GM12878 (cell line): ENCODE results near the gene ATP6V1G2. TPM values are rescaled to one million over a fixed set of nuclear protein-coding genes. Genes with fewer than 3 reads are reported as not detected.
A peak's percentile ranks its signal among the peaks of the same experiment; 100 is the strongest.

Experiments
- ATAC-seq: fragments of 200-7000 bp; cut with Tn5 transposase; 3 replicates; pipeline ENCODE4 v1.9.1; 2020; ENCODE audit warnings: mild to moderate bottlenecking, moderate library complexity
- BruUV-seq: library from RNA; stranded (reverse); fragments of 400-500 nt; replicated peaks from 2 replicates; lab custom pipeline; 2021; lab: Mats Ljungman, UMichigan
- CTCF ChIA-PET: fragments of 300-600 bp; sonication (Branson Sonifier 250); formaldehyde crosslinking; extraction: SDS; loops from one replicate; lab custom pipeline; 2021; ENCODE audit warnings: inconsistent platforms; lab: Yijun Ruan, JAX
- POLR2A ChIA-PET: fragments of 350-600 bp; formaldehyde crosslinking; extraction: SDS; loops from one replicate; lab custom pipeline; 2021; ENCODE audit warnings: inconsistent platforms; lab: Charles Lee
- RAD21 ChIA-PET: fragments of 300-600 bp; sonication (Branson Sonifier 250); formaldehyde crosslinking; loops from one replicate; lab custom pipeline; 2023; ENCODE audit warnings: antibody characterized with exemption; ENCODE audit not compliant: unreplicated experiment; lab: Charles Lee
- SMC1A ChIA-PET: fragments of 300-600 bp; sonication (Branson Sonifier 250); formaldehyde crosslinking; loops from one replicate; lab custom pipeline; 2023; ENCODE audit not compliant: unreplicated experiment, uncharacterized antibody; lab: Charles Lee
- DNase-seq: peaks from one replicate; pipeline ENCODE4 v3.0.0-alpha.2; 2011; ENCODE audit warnings: low read depth, low spot score
- FAIRE-seq: peaks from 3 replicates; lab custom pipeline; 2011; peaks lifted over from hg19 to GRCh38; lab: Jason Lieb, UNC
- H2AFZ ChIP-seq: 2 replicates; pipeline ENCODE4 v1.6.0; 2011; ENCODE audit warnings: low read depth, low read length, control low read depth; ENCODE audit not compliant: control insufficient read depth
- H3K27ac ChIP-seq: 2 replicates; pipeline ENCODE4 v1.5.1; 2011; ENCODE audit warnings: control low read depth; ENCODE audit not compliant: control insufficient read depth, insufficient read depth
- H3K27me3 ChIP-seq, 2 experiments: replicated peaks in 1 of 2; 2 replicates each; pipeline versions ENCODE4 v1.6.0 to v1.6.1; 2011; ENCODE audit warnings: low read length in 1 of 2; ENCODE audit not compliant: control insufficient read depth in 2 of 2, insufficient read depth in 2 of 2
- H3K36me3 ChIP-seq, 2 experiments: 2 replicates each; pipeline ENCODE4 v1.5.1; 2011; ENCODE audit warnings: low read length in 1 of 2; ENCODE audit not compliant: control insufficient read depth in 2 of 2, insufficient read depth in 2 of 2
- H3K4me1 ChIP-seq: 2 replicates; pipeline ENCODE4 v1.6.1; 2011; ENCODE audit warnings: mild to moderate bottlenecking, low read length, moderate library complexity, mixed read lengths; ENCODE audit not compliant: control insufficient read depth, insufficient read depth
- H3K4me2 ChIP-seq: 2 replicates; pipeline ENCODE4 v1.6.0; 2011; ENCODE audit warnings: control low read depth; ENCODE audit not compliant: control insufficient read depth, insufficient read depth
- H3K4me3 ChIP-seq: fragments of 200-600 bp; sonication (generic); 2 replicates; pipeline ENCODE4 v1.5.1; 2016
- H3K79me2 ChIP-seq: 2 replicates; pipeline ENCODE4 v1.6.0; 2011; ENCODE audit warnings: low read length; ENCODE audit not compliant: control insufficient read depth, insufficient read depth
- H3K9ac ChIP-seq: 2 replicates; pipeline ENCODE4 v1.8.0; 2011; ENCODE audit warnings: low read length, control low read depth, mixed read lengths; ENCODE audit not compliant: control insufficient read depth, insufficient read depth
- H3K9me3 ChIP-seq: replicated peaks from 3 replicates; pipeline ENCODE4 v1.5.1; 2011; ENCODE audit warnings: mild to moderate bottlenecking, low read length; ENCODE audit not compliant: control insufficient read depth, insufficient read depth
- H4K20me1 ChIP-seq: 2 replicates; pipeline ENCODE4 v1.6.0; 2011; ENCODE audit not compliant: control insufficient read depth, insufficient read depth
- CHD1 ChIP-seq: IDR thresholded peaks from 2 replicates; pipeline ENCODE4 v1.6.1; 2012; ENCODE audit warnings: low read depth, low read length, improper control_type of control experiment
- KAT2A ChIP-seq: conservative IDR thresholded peaks from 2 replicates; pipeline ENCODE4 v1.6.1; 2011; ENCODE audit warnings: low read depth, low read length; ENCODE audit not compliant: control insufficient read depth
- MYB ChIP-seq: fragments of 150-350 bp; IDR thresholded peaks from 2 replicates; pipeline ENCODE4 v1.6.1; 2014; ENCODE audit warnings: mild to moderate bottlenecking, low read depth, low read length, borderline replicate concordance
- NRF1 ChIP-seq: conservative IDR thresholded peaks from 2 replicates; pipeline ENCODE4 v1.6.1; 2011; ENCODE audit warnings: mild to moderate bottlenecking, low read depth, low read length, improper control_type of control experiment
- POLR2AphosphoS2 ChIP-seq: IDR thresholded peaks from 2 replicates; pipeline ENCODE4 v1.6.1; 2011; ENCODE audit warnings: low read depth, mild to moderate bottlenecking, low read length, improper control_type of control experiment, moderate library complexity
- POLR2AphosphoS5 ChIP-seq: IDR thresholded peaks from 2 replicates; pipeline ENCODE4 v1.6.1; 2011; ENCODE audit warnings: mild to moderate bottlenecking, low read length, inconsistent platforms
- SIN3A ChIP-seq: IDR thresholded peaks from 2 replicates; pipeline ENCODE4 v1.6.1; 2012; ENCODE audit warnings: low read depth, low read length, improper control_type of control experiment
- TARDBP ChIP-seq: IDR thresholded peaks from 2 replicates; pipeline ENCODE4 v1.6.1; 2016; ENCODE audit warnings: borderline replicate concordance
- WGBS: methylation state at CpG from one replicate; pipeline ENCODE4 v1.1.6; 2016; ENCODE audit warnings: low lambda C conversion rate; ENCODE audit not compliant: insufficient replicate concordance, insufficient coverage; ENCODE audit errors: missing lambda C conversion rate; 5-methylcytosine and 5-hydroxymethylcytosine counted together
- in situ Hi-C: fragments of 300-500 bp; cut with MboI; formaldehyde crosslinking; loops from 9 replicates; pipeline ENCODE4 v1.14.3; 2018; ENCODE audit warnings: mixed read lengths
- intact Hi-C: fragments of 100-400 bp; cut with micrococcal nuclease; formaldehyde crosslinking; loops from one replicate; pipeline ENCODE4 v1.14.2; 2022; ENCODE audit not compliant: unreplicated experiment
- polyA plus RNA-seq, 11 experiments: library from polyadenylated mRNA; depleted of rRNA in 4 of 11; unstranded in 6 of 11; stranded (reverse) in 5 of 11; fragments of >200 nt; fragmentation: Nextera tagmentation in 4 of 11; fragmentation: Illumina TruSeq in 1 of 11; extraction: Ambion mirVana in 4 of 11; extraction: Trizol in 1 of 11; gene quantifications; 1 replicate in 1 of 11; 2 replicates in 10 of 11; pipeline versions ENCODE4 v1.2.1 to v1.2.3, GENCODE V29; 2011 to 2016; ENCODE audit warnings: inconsistent platforms in 2 of 11, missing spikeins in 2 of 11, low read depth in 1 of 11
- total RNA-seq, 4 experiments: library from RNA; depleted of rRNA in 3 of 4; stranded (reverse); fragments of >200 nt in 3 of 4; fragmentation: Illumina TruSeq in 1 of 4; extraction: Trizol in 1 of 4; gene quantifications; 2 replicates each; pipeline versions ENCODE4 v1.2.1 to v1.2.3, GENCODE V29; 2013 to 2021
- TF ChIP-seq, protein P1 (sequence below): IDR thresholded peaks from 2 replicates; pipeline ENCODE4 v1.6.1; 2012; ENCODE audit warnings: improper control_type of control experiment, low read depth, low read length; ENCODE audit not compliant: insufficient replicate concordance
- TF ChIP-seq, protein P2 (sequence below): fragments of 150-350 bp; IDR thresholded peaks from 2 replicates; pipeline ENCODE4 v1.6.1; 2016; ENCODE audit warnings: low read depth, low read length

Gene ATP6V1G2
- total and polyA plus RNA-seq, 10 of the 15 experiments (the other 5 are each of a cell fraction or from before 2014, with no cell fraction given) = 0.45 to 8.9 (median 2.8) TPM

DNA sequence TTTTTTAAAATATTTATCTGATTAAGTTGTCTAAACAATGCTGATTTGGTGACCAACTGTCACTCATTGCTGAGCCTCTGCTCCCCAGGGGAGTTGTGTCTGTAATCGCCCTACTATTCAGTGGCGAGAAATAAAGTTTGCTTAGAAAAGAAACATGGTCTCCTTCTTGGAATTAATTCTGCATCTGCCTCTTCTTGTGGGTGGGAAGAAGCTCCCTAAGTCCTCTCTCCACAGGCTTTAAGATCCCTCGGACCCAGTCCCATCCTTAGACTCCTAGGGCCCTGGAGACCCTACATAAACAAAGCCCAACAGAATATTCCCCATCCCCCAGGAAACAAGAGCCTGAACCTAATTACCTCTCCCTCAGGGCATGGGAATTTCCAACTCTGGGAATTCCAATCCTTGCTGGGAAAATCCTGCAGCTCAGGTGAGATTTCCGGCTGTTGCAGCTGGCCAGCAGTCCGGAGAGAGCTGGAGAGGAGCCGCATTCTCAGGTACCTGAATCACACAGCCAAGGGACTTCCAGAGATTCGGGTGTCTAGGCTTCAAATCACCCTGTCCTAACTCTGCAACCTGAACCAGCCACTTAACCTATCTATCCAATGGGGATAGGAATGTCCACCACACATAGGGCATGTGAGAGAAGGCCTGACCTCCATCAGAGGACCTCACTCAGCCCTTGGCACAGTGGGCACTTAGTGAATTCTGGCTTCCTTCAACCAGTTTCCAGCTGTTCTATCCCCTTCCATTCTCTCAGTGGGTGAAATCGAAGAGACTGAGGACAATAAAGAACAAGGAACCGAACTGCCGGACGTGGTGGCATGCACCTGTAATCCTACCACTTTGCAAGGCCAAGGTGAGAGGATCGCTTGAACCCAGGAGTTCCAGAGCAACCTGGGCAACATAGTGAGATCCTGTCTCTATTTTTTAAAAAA, 32.0 kb upstream of the ATP6V1G2 start (continued):
- TF ChIP-seq, protein P1, sequence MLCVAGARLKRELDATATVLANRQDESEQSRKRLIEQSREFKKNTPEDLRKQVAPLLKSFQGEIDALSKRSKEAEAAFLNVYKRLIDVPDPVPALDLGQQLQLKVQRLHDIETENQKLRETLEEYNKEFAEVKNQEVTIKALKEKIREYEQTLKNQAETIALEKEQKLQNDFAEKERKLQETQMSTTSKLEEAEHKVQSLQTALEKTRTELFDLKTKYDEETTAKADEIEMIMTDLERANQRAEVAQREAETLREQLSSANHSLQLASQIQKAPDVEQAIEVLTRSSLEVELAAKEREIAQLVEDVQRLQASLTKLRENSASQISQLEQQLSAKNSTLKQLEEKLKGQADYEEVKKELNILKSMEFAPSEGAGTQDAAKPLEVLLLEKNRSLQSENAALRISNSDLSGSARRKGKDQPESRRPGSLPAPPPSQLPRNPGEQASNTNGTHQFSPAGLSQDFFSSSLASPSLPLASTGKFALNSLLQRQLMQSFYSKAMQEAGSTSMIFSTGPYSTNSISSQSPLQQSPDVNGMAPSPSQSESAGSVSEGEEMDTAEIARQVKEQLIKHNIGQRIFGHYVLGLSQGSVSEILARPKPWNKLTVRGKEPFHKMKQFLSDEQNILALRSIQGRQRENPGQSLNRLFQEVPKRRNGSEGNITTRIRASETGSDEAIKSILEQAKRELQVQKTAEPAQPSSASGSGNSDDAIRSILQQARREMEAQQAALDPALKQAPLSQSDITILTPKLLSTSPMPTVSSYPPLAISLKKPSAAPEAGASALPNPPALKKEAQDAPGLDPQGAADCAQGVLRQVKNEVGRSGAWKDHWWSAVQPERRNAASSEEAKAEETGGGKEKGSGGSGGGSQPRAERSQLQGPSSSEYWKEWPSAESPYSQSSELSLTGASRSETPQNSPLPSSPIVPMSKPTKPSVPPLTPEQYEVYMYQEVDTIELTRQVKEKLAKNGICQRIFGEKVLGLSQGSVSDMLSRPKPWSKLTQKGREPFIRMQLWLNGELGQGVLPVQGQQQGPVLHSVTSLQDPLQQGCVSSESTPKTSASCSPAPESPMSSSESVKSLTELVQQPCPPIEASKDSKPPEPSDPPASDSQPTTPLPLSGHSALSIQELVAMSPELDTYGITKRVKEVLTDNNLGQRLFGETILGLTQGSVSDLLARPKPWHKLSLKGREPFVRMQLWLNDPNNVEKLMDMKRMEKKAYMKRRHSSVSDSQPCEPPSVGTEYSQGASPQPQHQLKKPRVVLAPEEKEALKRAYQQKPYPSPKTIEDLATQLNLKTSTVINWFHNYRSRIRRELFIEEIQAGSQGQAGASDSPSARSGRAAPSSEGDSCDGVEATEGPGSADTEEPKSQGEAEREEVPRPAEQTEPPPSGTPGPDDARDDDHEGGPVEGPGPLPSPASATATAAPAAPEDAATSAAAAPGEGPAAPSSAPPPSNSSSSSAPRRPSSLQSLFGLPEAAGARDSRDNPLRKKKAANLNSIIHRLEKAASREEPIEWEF = no peak

DNA sequence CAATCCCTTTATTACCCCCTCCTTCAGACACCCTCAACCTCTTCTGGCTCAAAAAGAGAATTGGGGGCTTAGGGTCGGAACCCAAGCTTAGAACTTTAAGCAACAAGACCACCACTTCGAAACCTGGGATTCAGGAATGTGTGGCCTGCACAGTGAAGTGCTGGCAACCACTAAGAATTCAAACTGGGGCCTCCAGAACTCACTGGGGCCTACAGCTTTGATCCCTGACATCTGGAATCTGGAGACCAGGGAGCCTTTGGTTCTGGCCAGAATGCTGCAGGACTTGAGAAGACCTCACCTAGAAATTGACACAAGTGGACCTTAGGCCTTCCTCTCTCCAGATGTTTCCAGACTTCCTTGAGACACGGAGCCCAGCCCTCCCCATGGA, 31.2 kb upstream of the ATP6V1G2 start:
- peak overlapping the region; percentile 84 for H3K4me2 ChIP-seq
- ChIA-PET RAD21 (interaction anchor here (1.0 to 17.5 kb wide), 9 partner anchors 8 to 253 kb away, joined by 3 to 620 read pairs (median 7); partner anchors contain the start of genes ATP6V1G2, DDX39B, LST1 and NCR3), CTCF (interaction anchor here (1.3 to 31.0 kb wide), 3 partner anchors 15 to 45 kb away, joined by 3 to 2098 read pairs (median 789); partner anchors contain the start of genes ATP6V1G2, DDX39B, LST1 and LTA), SMC1A (interaction anchor here (5.1 to 45.5 kb wide), 3 partner anchors 7 to 23 kb away, joined by 56 to 1989 read pairs (median 523); partner anchors contain the start of genes ATP6V1G2, DDX39B, LST1 and LTA), POLR2A (interaction anchor here (1.0 to 17.1 kb wide), 8 partner anchors 7 to 229 kb away, joined by 3 to 282 read pairs (median 90); partner anchors contain the start of genes ATP6V1G2, DDX39B, LSM2 and LST1)
- DNase-seq (no peak), FAIRE-seq (no peak), ATAC-seq (no peak)
- H3K27ac ChIP-seq = peak overlapping the region; percentile 96
- peak; percentile 14; the same call in 1 of the 2 replicates for TF ChIP-seq POLR2AphosphoS5
- TF ChIP-seq POLR2AphosphoS2 = 0 out of 2 replicates have a peak, but pooled peaks have one; percentile 7
- no peak for TF ChIP-seq TARDBP
- TF ChIP-seq NRF1 = no peak
- TF ChIP-seq KAT2A = no peak
- TF ChIP-seq, protein P2, sequence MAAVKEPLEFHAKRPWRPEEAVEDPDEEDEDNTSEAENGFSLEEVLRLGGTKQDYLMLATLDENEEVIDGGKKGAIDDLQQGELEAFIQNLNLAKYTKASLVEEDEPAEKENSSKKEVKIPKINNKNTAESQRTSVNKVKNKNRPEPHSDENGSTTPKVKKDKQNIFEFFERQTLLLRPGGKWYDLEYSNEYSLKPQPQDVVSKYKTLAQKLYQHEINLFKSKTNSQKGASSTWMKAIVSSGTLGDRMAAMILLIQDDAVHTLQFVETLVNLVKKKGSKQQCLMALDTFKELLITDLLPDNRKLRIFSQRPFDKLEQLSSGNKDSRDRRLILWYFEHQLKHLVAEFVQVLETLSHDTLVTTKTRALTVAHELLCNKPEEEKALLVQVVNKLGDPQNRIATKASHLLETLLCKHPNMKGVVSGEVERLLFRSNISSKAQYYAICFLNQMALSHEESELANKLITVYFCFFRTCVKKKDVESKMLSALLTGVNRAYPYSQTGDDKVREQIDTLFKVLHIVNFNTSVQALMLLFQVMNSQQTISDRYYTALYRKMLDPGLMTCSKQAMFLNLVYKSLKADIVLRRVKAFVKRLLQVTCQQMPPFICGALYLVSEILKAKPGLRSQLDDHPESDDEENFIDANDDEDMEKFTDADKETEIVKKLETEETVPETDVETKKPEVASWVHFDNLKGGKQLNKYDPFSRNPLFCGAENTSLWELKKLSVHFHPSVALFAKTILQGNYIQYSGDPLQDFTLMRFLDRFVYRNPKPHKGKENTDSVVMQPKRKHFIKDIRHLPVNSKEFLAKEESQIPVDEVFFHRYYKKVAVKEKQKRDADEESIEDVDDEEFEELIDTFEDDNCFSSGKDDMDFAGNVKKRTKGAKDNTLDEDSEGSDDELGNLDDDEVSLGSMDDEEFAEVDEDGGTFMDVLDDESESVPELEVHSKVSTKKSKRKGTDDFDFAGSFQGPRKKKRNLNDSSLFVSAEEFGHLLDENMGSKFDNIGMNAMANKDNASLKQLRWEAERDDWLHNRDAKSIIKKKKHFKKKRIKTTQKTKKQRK = no peak
- TF ChIP-seq CHD1 = no peak
- no peak for TF ChIP-seq MYB
- TF ChIP-seq SIN3A = no peak
- no peaks in the 10 kb centered on the region for H3K9me3 ChIP-seq
- peaks cover 0 to 7% of the 10 kb centered on the region in 2 experiments; a peak in 2 of 4 replicates for H3K36me3 ChIP-seq
- H3K9ac ChIP-seq = peak overlapping the region; percentile 82
- no peaks in the 10 kb centered on the region for H3K27me3 ChIP-seq
- peaks cover 87% of the 10 kb centered on the region for H3K79me2 ChIP-seq
- H4K20me1 ChIP-seq = no peaks in the 10 kb centered on the region
- H3K4me1 ChIP-seq = peaks cover 50% of the 10 kb centered on the region
- H3K4me3 ChIP-seq = peak overlapping the region; percentile 91
- intact Hi-C loops = no loop called here
- in situ Hi-C loops = no loop called here
- H2AFZ ChIP-seq = no peak overlapping the region
- no TSS peak for BruUV-seq
- 44% methylated on average over 3 of the region's 3 CpGs for WGBS
